SK-N-SH treated with all-trans-retinoic acid at 6 μM for 48 hours (cell line): ENCODE results near the gene C3orf62.

Source experiments
- BACH2 ChIP-seq: fragments of 250-450 bp; sonication (Bioruptor Pico); IDR thresholded peaks from 2 replicates; pipeline ENCODE4 v1.9.0; 2021; ENCODE audit warnings: mild to moderate bottlenecking, borderline replicate concordance
- ISL1 ChIP-seq: fragments of 250-450 bp; sonication (Bioruptor Pico); IDR thresholded peaks from 2 replicates; pipeline ENCODE4 v2.1.2; 2022; ENCODE audit warnings: mild to moderate bottlenecking, moderate library complexity
- OSR1 ChIP-seq: fragments of 250-450 bp; sonication (Bioruptor Pico); IDR thresholded peaks from 2 replicates; pipeline ENCODE4 v1.8.0; 2022; ENCODE audit warnings: moderate library complexity, mild to moderate bottlenecking, inconsistent platforms
- PATZ1 ChIP-seq: fragments of 250-450 bp; sonication (Bioruptor Pico); IDR thresholded peaks from 2 replicates; pipeline ENCODE4 v1.8.0; 2020; ENCODE audit warnings: mild to moderate bottlenecking, moderate library complexity, borderline replicate concordance
- POU6F1 ChIP-seq: fragments of 250-450 bp; sonication (Bioruptor Pico); IDR thresholded peaks from 2 replicates; pipeline ENCODE4 v1.8.0; 2021; ENCODE audit warnings: low read depth, mild to moderate bottlenecking, moderate library complexity, borderline replicate concordance
- PPARA ChIP-seq: fragments of 250-450 bp; sonication (Bioruptor Pico); IDR thresholded peaks from 2 replicates; pipeline ENCODE4 v1.5.0; 2020; ENCODE audit warnings: mild to moderate bottlenecking, borderline replicate concordance
- RARB ChIP-seq: fragments of 250-450 bp; sonication (Bioruptor Pico); IDR thresholded peaks from 2 replicates; pipeline ENCODE4 v1.8.0; 2021; ENCODE audit warnings: mild to moderate bottlenecking, moderate library complexity
- TCF4 ChIP-seq: fragments of 250-450 bp; sonication (Bioruptor Pico); IDR thresholded peaks from 2 replicates; pipeline ENCODE4 v1.8.0; 2021; ENCODE audit warnings: mild to moderate bottlenecking, moderate library complexity, borderline replicate concordance
- ZFP3 ChIP-seq: fragments of 250-450 bp; sonication (Bioruptor Pico); IDR thresholded peaks from 2 replicates; pipeline ENCODE4 v1.5.0; 2020; ENCODE audit warnings: mild to moderate bottlenecking, moderate library complexity
- ZFP30 ChIP-seq: fragments of 450-650 bp; formaldehyde crosslinking; IDR thresholded peaks from 2 replicates; pipeline ENCODE4 v1.5.0; 2022; ENCODE audit warnings: mild to moderate bottlenecking, moderate library complexity
- ZNF565 ChIP-seq: fragments of 450-650 bp; formaldehyde crosslinking; conservative IDR thresholded peaks from 2 replicates; pipeline ENCODE4 v1.5.0; 2020; ENCODE audit warnings: low read depth, mild to moderate bottlenecking, moderate library complexity
- TF ChIP-seq, protein P1 (sequence below): fragments of 250-450 bp; sonication (Bioruptor Pico); IDR thresholded peaks from 2 replicates; pipeline ENCODE4 v1.5.1; 2020; ENCODE audit warnings: low read depth, mild to moderate bottlenecking, moderate library complexity

DNA sequence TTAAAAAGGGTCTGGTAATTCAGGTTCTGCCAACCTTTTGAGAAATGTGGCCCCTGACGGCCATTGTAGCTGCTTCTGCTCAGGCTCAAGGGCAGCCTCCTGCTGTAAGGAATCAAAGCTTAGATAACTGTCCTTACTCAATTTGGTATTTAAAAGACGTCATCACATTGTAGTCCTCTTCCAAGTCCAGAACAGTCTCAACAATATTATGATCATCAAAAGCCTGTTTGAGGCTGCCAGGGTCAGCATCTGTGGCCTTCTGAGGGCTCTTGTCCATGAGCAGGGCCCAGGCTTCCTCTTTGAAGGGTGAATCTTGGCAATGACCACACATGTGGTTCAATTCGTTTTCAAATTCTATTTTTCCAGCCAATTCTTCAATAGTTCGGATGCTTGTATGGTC lies 6.0 kb downstream of the C3orf62 start:
- TF ChIP-seq, protein P1, sequence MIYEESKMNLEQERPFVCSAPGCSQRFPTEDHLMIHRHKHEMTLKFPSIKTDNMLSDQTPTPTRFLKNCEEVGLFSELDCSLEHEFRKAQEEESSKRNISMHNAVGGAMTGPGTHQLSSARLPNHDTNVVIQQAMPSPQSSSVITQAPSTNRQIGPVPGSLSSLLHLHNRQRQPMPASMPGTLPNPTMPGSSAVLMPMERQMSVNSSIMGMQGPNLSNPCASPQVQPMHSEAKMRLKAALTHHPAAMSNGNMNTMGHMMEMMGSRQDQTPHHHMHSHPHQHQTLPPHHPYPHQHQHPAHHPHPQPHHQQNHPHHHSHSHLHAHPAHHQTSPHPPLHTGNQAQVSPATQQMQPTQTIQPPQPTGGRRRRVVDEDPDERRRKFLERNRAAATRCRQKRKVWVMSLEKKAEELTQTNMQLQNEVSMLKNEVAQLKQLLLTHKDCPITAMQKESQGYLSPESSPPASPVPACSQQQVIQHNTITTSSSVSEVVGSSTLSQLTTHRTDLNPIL: no peak
- TF ChIP-seq ZFP3 (CRISPR knock-in tag) (no peak), PATZ1 (no peak), TCF4 (no peak), ISL1 (CRISPR knock-in tag) (no peak), RARB (CRISPR knock-in tag) (no peak), ZFP30 (CRISPR knock-in tag) (no peak), BACH2 (CRISPR knock-in tag) (no peak), PPARA (CRISPR knock-in tag) (no peak), ZNF565 (no peak), POU6F1 (no peak), OSR1 (CRISPR knock-in tag) (no peak)
